HG03139 (cell line): ENCODE results near the gene SUSD3.
"Not testable (repeated sequence)": the region's sequence is repeated elsewhere in the genome, so short reads cannot be mapped to it uniquely, and the experiment has no call there.

ENCODE experiments used
- ATAC-seq: cut with Tn5 transposase; IDR thresholded peaks from one replicate; pipeline ENCODE4 v1.9.1; 2021; ENCODE audit not compliant: unreplicated experiment

SUSD3 gene

GRCh38 chr9:93091453-93092081 is 33.1 kb downstream of the SUSD3 start:
- ATAC-seq, result no peak

- no peak for ATAC-seq
These were observed 33.9 kb downstream of the SUSD3 start for GRCh38 chr9:93092251-93092991.

GRCh38 chr9:93093127-93093876 is 34.8 kb downstream of the SUSD3 start:
- no peak for ATAC-seq

- no peak for ATAC-seq
These were observed 35.6 kb downstream of the SUSD3 start for GRCh38 chr9:93093877-93094657.

- ATAC-seq, result no peak
These were observed 36.2 kb downstream of the SUSD3 start for GRCh38 chr9:93094658-93095204.

GRCh38 chr9:93095205-93096130 is 37.0 kb downstream of the SUSD3 start:
- ATAC-seq, result peak; percentile 49

- ATAC-seq, result peak; percentile 4
These were observed 37.8 kb downstream of the SUSD3 start, which contains the start of gene CARD19 for GRCh38 chr9:93096131-93096802. Gene CARD19 (plus strand): TSS chr9:93096217. CDS start chr9:93096346, 129 bp downstream.

- no peak for ATAC-seq
These were observed 38.4 kb downstream of the SUSD3 start for GRCh38 chr9:93096811-93097382.

GRCh38 chr9:93097511-93098201 is 39.2 kb downstream of the SUSD3 start:
- ATAC-seq, result no peak

- ATAC-seq, result no peak
These were observed 39.9 kb downstream of the SUSD3 start for GRCh38 chr9:93098236-93098946.

- ATAC-seq, result no peak
These were observed 41.2 kb downstream of the SUSD3 start for GRCh38 chr9:93099551-93100275.

GRCh38 chr9:93100276-93100636 is 41.8 kb downstream of the SUSD3 start:
- no peak for ATAC-seq

- not testable (repeated sequence) for ATAC-seq
These were observed 42.6 kb downstream of the SUSD3 start for GRCh38 chr9:93101086-93101485.

- ATAC-seq, result no peak
These were observed 47.1 kb downstream of the SUSD3 start for GRCh38 chr9:93105620-93106019.

- no peak for ATAC-seq
These were observed 48.8 kb downstream of the SUSD3 start for GRCh38 chr9:93107151-93107824.

- no peak for ATAC-seq
These were observed 49.3 kb downstream of the SUSD3 start for GRCh38 chr9:93107825-93108161.
